Measurements from ENCODE around the gene HAND1.

Gene HAND1

GRCh38 chr5:154430466-154430865, 47.6 kb downstream of the HAND1 start:
- H3K27ac ChIP-seq (ENCODE audit: low read depth, low read length) = no peak overlapping the region

GRCh38 chr5:154429341-154429740, 48.7 kb downstream of the HAND1 start:
- 93% methylated on average over 1 of the region's 1 CpG for WGBS

More at GRCh38 chr5:154430466-154430865, 47.6 kb downstream of the HAND1 start:
- 89% methylated on average over 4 of the region's 4 CpGs for WGBS
- Histone ChIP-seq H3K27me3 (ENCODE audit: insufficient read depth, low read length) (no peaks in the 10 kb centered on the region), H3K9me3 (ENCODE audit: insufficient read depth, low read depth, low read length) (no peaks in the 10 kb centered on the region), H3K9ac (ENCODE audit: low read depth, low read length) (no peak overlapping the region), H3K36me3 (ENCODE audit: insufficient read depth, low read length) (0 out of 2 replicates have a peak, but pooled peaks cover 4% of the 10 kb centered on the region), H3K4me3 (ENCODE audit: low read length) (no peak overlapping the region), H3K4me1 (ENCODE audit: insufficient read depth, low read length) (no peaks in the 10 kb centered on the region)

GRCh38 chr5:154428208-154428607, 49.8 kb downstream of the HAND1 start:
- Histone ChIP-seq H3K9ac (ENCODE audit: low read depth, low read length) (no peak overlapping the region), H3K4me3 (ENCODE audit: low read length) (no peak overlapping the region), H3K4me1 (ENCODE audit: insufficient read depth, low read length) (no peaks in the 10 kb centered on the region), H3K27me3 (ENCODE audit: insufficient read depth, low read length) (no peaks in the 10 kb centered on the region), H3K27ac (ENCODE audit: low read depth, low read length) (no peak overlapping the region), H3K36me3 (ENCODE audit: insufficient read depth, low read length) (no peaks in the 10 kb centered on the region), H3K9me3 (ENCODE audit: insufficient read depth, low read depth, low read length) (no peaks in the 10 kb centered on the region)
- 100% methylated on average over 1 of the region's 3 CpGs for WGBS

More at GRCh38 chr5:154429341-154429740, 48.7 kb downstream of the HAND1 start:
- 0 out of 2 replicates have a peak, but pooled peaks cover 3% of the 10 kb centered on the region for H3K36me3 ChIP-seq (ENCODE audit: insufficient read depth, low read length)
- no peaks in the 10 kb centered on the region for H3K27me3 ChIP-seq (ENCODE audit: insufficient read depth, low read length)
- H3K9ac ChIP-seq (ENCODE audit: low read depth, low read length) = no peak overlapping the region
- H3K4me3 ChIP-seq (ENCODE audit: low read length) = no peak overlapping the region
- no peaks in the 10 kb centered on the region for H3K4me1 ChIP-seq (ENCODE audit: insufficient read depth, low read length)
- no peak overlapping the region for H3K27ac ChIP-seq (ENCODE audit: low read depth, low read length)
- no peaks in the 10 kb centered on the region for H3K9me3 ChIP-seq (ENCODE audit: insufficient read depth, low read depth, low read length)
